Femur (tissue), 1 donor: Measurements from ENCODE around the gene PDK1.

ENCODE experiments used
- DNase-seq: peaks from one replicate; pipeline ENCODE4 v3.0.0-alpha.2; 2017

The PDK1 gene

GRCh38 chr2:172642301-172643020, 86.6 kb downstream of the PDK1 start:
- DNase-seq, result no peak

- no peak for DNase-seq
Measured at GRCh38 chr2:172643142-172643541, 87.3 kb downstream of the PDK1 start.

GRCh38 chr2:172647439-172647838, 91.5 kb downstream of the PDK1 start:
- no peak for DNase-seq

GRCh38 chr2:172655091-172655837, 99.4 kb downstream of the PDK1 start:
- DNase-seq, result no peak

GRCh38 chr2:172655838-172656573, 100.1 kb downstream of the PDK1 start:
- DNase-seq, result no peak
